NCI-H2227 treated with DMSO at 0.1 percent for 48 hours (cell line): ENCODE results near the gene ACSS2.

Experiments used
- DNase-seq: peaks from one replicate; lab custom pipeline; 2025; lab: John Stamatoyannopoulos, UW

ACSS2 gene

GRCh38 chr20:34876406-34877282 is at the start of gene ACSS2:
ACSS2 (plus strand) TSS chr20:34876612; CDS start chr20:34876646, 34 bp downstream.
- peak; percentile 98 for DNase-seq

- DNase-seq = no peak
Measured at GRCh38 chr20:34829191-34829590, 47.2 kb upstream of the ACSS2 start.

- DNase-seq = no peak
Measured at GRCh38 chr20:34831936-34832335, 44.5 kb upstream of the ACSS2 start.

- peak; percentile 65 for DNase-seq
Measured at GRCh38 chr20:34834459-34834893, 41.9 kb upstream of the ACSS2 start.

- DNase-seq = no peak
Measured at GRCh38 chr20:34842143-34842542, 34.3 kb upstream of the ACSS2 start.

GRCh38 chr20:34843421-34843820 is 33.0 kb upstream of the ACSS2 start:
- DNase-seq = no peak

- no peak for DNase-seq
Measured at GRCh38 chr20:34848597-34848996, 27.8 kb upstream of the ACSS2 start.

GRCh38 chr20:34849778-34850177 is 26.6 kb upstream of the ACSS2 start:
- DNase-seq = no peak

GRCh38 chr20:34850969-34851368 is 25.4 kb upstream of the ACSS2 start:
- DNase-seq = no peak

- DNase-seq = no peak
Measured at GRCh38 chr20:34852298-34852697, 24.1 kb upstream of the ACSS2 start.

GRCh38 chr20:34859367-34859766 is 17.0 kb upstream of the ACSS2 start:
- no peak for DNase-seq

- DNase-seq = no peak
Measured at GRCh38 chr20:34859826-34860545, 16.4 kb upstream of the ACSS2 start.

- no peak for DNase-seq
Measured at GRCh38 chr20:34861386-34862084, 14.9 kb upstream of the ACSS2 start.

GRCh38 chr20:34862724-34863123 is 13.7 kb upstream of the ACSS2 start:
- DNase-seq = no peak

GRCh38 chr20:34863421-34863965 is 12.9 kb upstream of the ACSS2 start:
- no peak for DNase-seq

- no peak for DNase-seq
Measured at GRCh38 chr20:34864216-34864615, 12.2 kb upstream of the ACSS2 start.

GRCh38 chr20:34871320-34871926 is 5.0 kb upstream of the ACSS2 start:
- DNase-seq = no peak

- no peak for DNase-seq
Measured at GRCh38 chr20:34871966-34872621, 4.3 kb upstream of the ACSS2 start.

GRCh38 chr20:34872622-34873224 is 3.7 kb upstream of the ACSS2 start, which contains the start of gene GGT7:
GGT7 (minus strand) TSS chr20:34872856; CDS start chr20:34872815, 41 bp downstream.
- peak; percentile 85 for DNase-seq

- no peak for DNase-seq
Measured at GRCh38 chr20:34873583-34874093, 2.8 kb upstream of the ACSS2 start.
